HG02642 (cell line): ENCODE data around the gene PPTC7.

Experiments
- ATAC-seq: cut with Tn5 transposase; IDR thresholded peaks from one replicate; pipeline ENCODE4 v1.9.1; 2021; ENCODE audit warnings: mild to moderate bottlenecking; ENCODE audit not compliant: unreplicated experiment, poor library complexity

The PPTC7 gene

DNA sequence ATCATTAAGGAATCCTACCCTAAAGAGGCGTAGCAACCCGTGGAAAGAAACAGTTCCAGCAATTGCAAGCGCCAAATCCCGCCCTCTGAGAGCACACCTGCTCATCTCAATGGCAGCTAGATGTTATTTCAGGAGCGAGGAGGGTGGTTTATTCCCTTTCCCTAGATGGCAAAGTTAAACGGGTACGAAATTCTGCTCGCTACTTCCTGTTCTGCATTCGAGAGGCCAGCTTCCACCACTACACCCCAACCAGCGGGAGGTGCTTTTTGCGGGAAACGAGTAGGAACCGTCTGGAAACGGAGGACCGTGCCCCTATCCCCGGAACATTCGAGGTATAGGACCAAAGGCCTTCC, 81.7 kb downstream of the PPTC7 start:
- ATAC-seq, result no peak

DNA sequence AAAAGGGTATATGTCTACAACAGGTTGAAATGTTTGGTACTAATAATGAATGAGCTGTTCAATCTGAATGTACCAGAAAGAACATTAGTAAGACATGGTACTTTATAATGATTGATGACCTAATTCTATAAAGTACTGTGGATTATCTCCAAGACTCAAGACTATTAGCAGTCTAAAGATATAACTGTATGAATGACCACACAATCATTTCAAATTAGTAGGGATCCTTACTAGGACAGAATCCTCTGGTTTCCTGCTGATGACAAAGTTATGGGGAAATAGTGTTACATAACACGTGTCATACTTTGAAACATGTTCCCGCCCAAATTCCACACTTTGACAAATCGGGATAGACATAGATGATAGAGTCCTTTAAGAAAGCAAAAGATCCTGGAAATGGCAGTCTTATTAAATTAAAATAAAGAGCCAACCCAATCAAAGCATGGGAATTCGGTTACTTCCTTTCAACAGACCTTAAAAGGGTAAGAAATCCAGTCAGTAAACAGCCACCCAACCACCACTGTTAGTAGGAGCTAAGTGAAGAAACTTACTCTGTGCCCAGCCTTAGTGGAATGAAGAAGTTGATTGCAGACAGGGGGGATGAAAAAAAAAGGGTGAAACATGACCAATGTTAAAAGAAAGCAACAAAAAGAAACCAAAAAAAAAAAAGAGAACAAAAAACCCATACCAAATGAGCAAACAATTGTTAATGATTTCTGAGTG, 84.0 kb downstream of the PPTC7 start:
- ATAC-seq, result no peak
